ENCODE results near the gene FABP3.

DNA sequence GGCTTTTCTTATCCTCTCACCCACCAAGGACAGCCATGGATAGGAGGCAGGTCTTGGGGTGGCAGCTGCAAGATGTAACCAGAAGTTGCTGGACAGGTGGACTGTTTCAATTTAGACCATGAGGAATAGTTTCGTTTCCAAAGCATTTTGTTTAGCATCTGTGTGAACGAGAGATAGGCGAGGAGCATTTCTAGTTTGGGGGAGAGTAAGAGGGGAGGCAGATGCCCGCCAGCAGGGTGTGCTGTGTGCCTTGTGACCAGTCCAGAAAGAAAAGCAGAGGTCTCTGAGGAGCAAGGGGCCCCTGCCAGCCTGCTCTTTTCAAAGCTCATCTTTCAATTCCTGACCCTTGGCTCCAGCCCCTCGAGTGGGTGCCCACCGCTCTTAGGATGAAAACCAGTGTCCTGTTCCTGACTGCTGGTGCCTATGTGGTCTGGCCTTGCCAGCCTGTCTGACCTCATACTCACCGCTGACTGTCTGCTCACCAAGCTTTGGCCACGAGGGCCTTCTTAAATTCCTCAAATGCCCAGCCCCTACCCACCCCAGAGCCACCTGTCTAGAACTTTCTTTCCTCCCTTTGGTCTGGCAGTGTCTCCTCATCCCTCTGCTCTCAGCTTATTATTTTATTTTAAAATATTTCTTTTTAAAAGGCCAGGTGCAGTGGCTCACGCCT, 48.6 kb upstream of the FABP3 start:
- TF ChIP-seq, protein P1, sequence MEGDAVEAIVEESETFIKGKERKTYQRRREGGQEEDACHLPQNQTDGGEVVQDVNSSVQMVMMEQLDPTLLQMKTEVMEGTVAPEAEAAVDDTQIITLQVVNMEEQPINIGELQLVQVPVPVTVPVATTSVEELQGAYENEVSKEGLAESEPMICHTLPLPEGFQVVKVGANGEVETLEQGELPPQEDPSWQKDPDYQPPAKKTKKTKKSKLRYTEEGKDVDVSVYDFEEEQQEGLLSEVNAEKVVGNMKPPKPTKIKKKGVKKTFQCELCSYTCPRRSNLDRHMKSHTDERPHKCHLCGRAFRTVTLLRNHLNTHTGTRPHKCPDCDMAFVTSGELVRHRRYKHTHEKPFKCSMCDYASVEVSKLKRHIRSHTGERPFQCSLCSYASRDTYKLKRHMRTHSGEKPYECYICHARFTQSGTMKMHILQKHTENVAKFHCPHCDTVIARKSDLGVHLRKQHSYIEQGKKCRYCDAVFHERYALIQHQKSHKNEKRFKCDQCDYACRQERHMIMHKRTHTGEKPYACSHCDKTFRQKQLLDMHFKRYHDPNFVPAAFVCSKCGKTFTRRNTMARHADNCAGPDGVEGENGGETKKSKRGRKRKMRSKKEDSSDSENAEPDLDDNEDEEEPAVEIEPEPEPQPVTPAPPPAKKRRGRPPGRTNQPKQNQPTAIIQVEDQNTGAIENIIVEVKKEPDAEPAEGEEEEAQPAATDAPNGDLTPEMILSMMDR (IDR thresholded peaks at IDR 0.05): peak; percentile 74
- no peak for TF ChIP-seq EZH2 (IDR thresholded peaks at IDR 0.05)
